GM13976 (cell line): Measurements from ENCODE around the gene RUVBL1.
A peak's percentile ranks its signal among the peaks of the same experiment; 100 is the strongest.

Source experiments
- DNase-seq: peaks from one replicate; pipeline ENCODE4 v3.0.0; 2012; ENCODE audit warnings: low spot score
- CTCF ChIP-seq: IDR thresholded peaks from 2 replicates; pipeline ENCODE4 v1.5.1; 2012; ENCODE audit warnings: borderline replicate concordance, mild to moderate bottlenecking; ENCODE audit not compliant: insufficient read depth; ENCODE audit errors: extremely low read depth, missing control alignments, control extremely low read depth
- in situ Hi-C: fragments of 300-500 bp; cut with MboI; formaldehyde crosslinking; loops from one replicate; pipeline ENCODE4 v1.12.0; 2022; ENCODE audit warnings: low sequenced_read_pairs, mixed read lengths, inconsistent platforms; ENCODE audit not compliant: unreplicated experiment

The RUVBL1 gene

GRCh38 chr3:128123538-128124368, at the start of gene RUVBL1:
Gene RUVBL1 (minus strand): TSS chr3:128123812. CDS start chr3:128123724, 88 bp downstream.
- in situ Hi-C loops: no loop called here
- DNase-seq: peak; percentile 99

GRCh38 chr3:128173200-128173599, 49.6 kb upstream of the RUVBL1 start:
- DNase-seq: no peak
- in situ Hi-C loops: no loop called here
- no peak for TF ChIP-seq CTCF

More at GRCh38 chr3:128123538-128124368, at the start of gene RUVBL1:
- no peak for TF ChIP-seq CTCF

GRCh38 chr3:128170866-128171516, 47.4 kb upstream of the RUVBL1 start:
- in situ Hi-C loops: no loop called here
- TF ChIP-seq CTCF: no peak
- DNase-seq: no peak

GRCh38 chr3:128168836-128169235, 45.2 kb upstream of the RUVBL1 start:
- DNase-seq: no peak
- in situ Hi-C loops: no loop called here
- TF ChIP-seq CTCF: no peak

- in situ Hi-C loops: no loop called here
Observed at GRCh38 chr3:128167973-128168674, 44.5 kb upstream of the RUVBL1 start.

More at GRCh38 chr3:128167973-128168674, 44.5 kb upstream of the RUVBL1 start:
- no peak for TF ChIP-seq CTCF
- DNase-seq: no peak
